Endodermal cell (in vitro differentiated cells): ENCODE measurements around the gene SSU72. TPM values are rescaled to one million over a fixed set of nuclear protein-coding genes. Genes with fewer than 3 reads are reported as not detected.
"Not testable (repeated sequence)": the region's sequence is repeated elsewhere in the genome, so short reads cannot be mapped to it uniquely, and the experiment has no call there.

Source experiments
- DNase-seq: peaks from one replicate; pipeline ENCODE4 v3.0.0-alpha.2; 2017
- H3K27ac ChIP-seq: 2 replicates; pipeline ENCODE4 v1.5.1; 2013; ENCODE audit warnings: mild to moderate bottlenecking, low read depth, low read length, moderate library complexity
- H3K27me3 ChIP-seq: 2 replicates; pipeline ENCODE4 v1.6.1; 2013; ENCODE audit warnings: mild to moderate bottlenecking, low read length, moderate library complexity; ENCODE audit not compliant: insufficient read depth, control insufficient read depth, poor library complexity, severe bottlenecking
- H3K36me3 ChIP-seq: 2 replicates; pipeline ENCODE4 v1.7.0; 2013; ENCODE audit warnings: mild to moderate bottlenecking, low read length, moderate library complexity; ENCODE audit not compliant: control insufficient read depth, insufficient read depth
- H3K4me1 ChIP-seq: one replicate; pipeline ENCODE4 v1.7.0; 2013; ENCODE audit warnings: low read length; ENCODE audit not compliant: control insufficient read depth, insufficient read depth
- H3K4me3 ChIP-seq: 2 replicates; pipeline ENCODE4 v1.5.1; 2013; ENCODE audit warnings: mild to moderate bottlenecking, low read length, moderate library complexity
- H3K9ac ChIP-seq: 2 replicates; pipeline ENCODE4 v1.6.1; 2013; ENCODE audit warnings: mild to moderate bottlenecking, low read length, moderate library complexity; ENCODE audit not compliant: poor library complexity, severe bottlenecking; ENCODE audit errors: extremely low read depth
- H3K9me3 ChIP-seq: 2 replicates; pipeline ENCODE4 v1.6.1; 2013; ENCODE audit warnings: mild to moderate bottlenecking, low read length, moderate library complexity; ENCODE audit not compliant: control insufficient read depth
- H3K27ac Mint-ChIP-seq: 2 replicates; pipeline ENCODE4 v1.8.0; 2020; ENCODE audit warnings: mixed read lengths
- H3K27me3 Mint-ChIP-seq: 2 replicates; pipeline ENCODE4 v1.8.0; 2021; ENCODE audit warnings: mild to moderate bottlenecking, mixed read lengths; ENCODE audit not compliant: insufficient read depth
- H3K36me3 Mint-ChIP-seq: 2 replicates; pipeline ENCODE4 v1.8.0; 2020; ENCODE audit warnings: low read depth, mixed read lengths
- H3K4me1 Mint-ChIP-seq: 2 replicates; pipeline ENCODE4 v1.8.0; 2020; ENCODE audit warnings: mixed read lengths
- H3K4me3 Mint-ChIP-seq: 2 replicates; pipeline ENCODE4 v1.8.0; 2020; ENCODE audit warnings: mild to moderate bottlenecking, moderate library complexity, mixed read lengths
- H3K9me3 Mint-ChIP-seq: 2 replicates; pipeline ENCODE4 v1.8.0; 2020; ENCODE audit warnings: mild to moderate bottlenecking, mixed read lengths
- CTCF ChIP-seq: fragments of 200-600 bp; sonication (generic); conservative IDR thresholded peaks from 2 replicates; pipeline ENCODE4 v1.5.0; 2021; ENCODE audit warnings: antibody characterized with exemption, mild to moderate bottlenecking
- WGBS, 2 experiments: methylation state at CpG; one replicate each; pipeline versions ENCODE4 v1.1.5 to v1.1.7; 2013; ENCODE audit warnings: missing lambda C conversion rate in 2 of 2, mixed read lengths in 1 of 2; ENCODE audit not compliant: insufficient coverage in 1 of 2, insufficient read length in 1 of 2; 5-methylcytosine and 5-hydroxymethylcytosine counted together
- total RNA-seq, 2 donors: library from RNA; stranded (reverse); fragmentation: NEBNext Ultra II Directional in 1 of 2; extraction: Animal tissue kit (Norgen Biotek cat#: 25700) in 1 of 2; gene quantifications; 2 replicates in 1 of 2; 3 replicates in 1 of 2; pipeline ENCODE4 v1.2.1, GENCODE V29; 2021

The SSU72 gene
- total RNA-seq, 2 donors from 2014 or later, result 133 to 138 TPM

- no peaks in the 10 kb centered on the region for H3K27me3 ChIP-seq
- no peaks in the 10 kb centered on the region for H3K9me3 Mint-ChIP-seq
- no peak overlapping the region for H3K9ac ChIP-seq
- H3K4me3 ChIP-seq, result no peak overlapping the region
- no peak overlapping the region for H3K27ac ChIP-seq
- no peaks in the 10 kb centered on the region for H3K27me3 Mint-ChIP-seq
- H3K36me3 ChIP-seq, result peaks cover 16% of the 10 kb centered on the region
- 95 to 96% methylated on average over 16 to 19 of the region's 19 CpGs for WGBS, 2 experiments
- no peaks in the 10 kb centered on the region for H3K4me1 Mint-ChIP-seq
- H3K9me3 ChIP-seq, result no peaks in the 10 kb centered on the region
- DNase-seq, result no peak
- no peaks in the 10 kb centered on the region for H3K4me1 ChIP-seq
- H3K36me3 Mint-ChIP-seq, result peaks cover 44% of the 10 kb centered on the region
- H3K27ac Mint-ChIP-seq, result no peak overlapping the region
- no peak for TF ChIP-seq CTCF
- H3K4me3 Mint-ChIP-seq, result no peak overlapping the region
Observed at GRCh38 chr1:1521331-1521730, 53.3 kb downstream of the SSU72 start.

GRCh38 chr1:1519805-1520505 is 54.7 kb downstream of the SSU72 start:
- WGBS, 2 experiments, result 96 to 99% methylated on average over 17 to 44 of the region's 51 CpGs
- H3K27ac Mint-ChIP-seq, H3K4me1 Mint-ChIP-seq, H3K27ac ChIP-seq, H3K4me1 ChIP-seq, H3K9ac ChIP-seq, H3K27me3 Mint-ChIP-seq, H3K9me3 ChIP-seq, H3K27me3 ChIP-seq, H3K4me3 ChIP-seq, H3K4me3 Mint-ChIP-seq, DNase-seq, H3K9me3 Mint-ChIP-seq: not testable (repeated sequence)
- H3K36me3 ChIP-seq, result peaks cover 23% of the 10 kb centered on the region
- H3K36me3 Mint-ChIP-seq, result peaks cover 46% of the 10 kb centered on the region

GRCh38 chr1:1518621-1519007 is 56.0 kb downstream of the SSU72 start:
- H3K36me3 ChIP-seq, result peaks cover 23% of the 10 kb centered on the region
- H3K27ac ChIP-seq, H3K4me3 ChIP-seq, H3K4me3 Mint-ChIP-seq, H3K27ac Mint-ChIP-seq, H3K4me1 ChIP-seq, H3K9me3 ChIP-seq, H3K9ac ChIP-seq, H3K27me3 Mint-ChIP-seq, DNase-seq, H3K4me1 Mint-ChIP-seq, H3K9me3 Mint-ChIP-seq, H3K27me3 ChIP-seq: not testable (repeated sequence)
- H3K36me3 Mint-ChIP-seq, result peaks cover 42% of the 10 kb centered on the region
- WGBS, 2 experiments, result 94 to 100% methylated on average over 4 to 14 of the region's 19 CpGs

- no peaks in the 10 kb centered on the region for H3K9me3 ChIP-seq
- no peak overlapping the region for H3K9ac ChIP-seq
- no peak overlapping the region for H3K27ac Mint-ChIP-seq
- H3K27ac ChIP-seq, result no peak overlapping the region
- H3K4me1 Mint-ChIP-seq, result no peaks in the 10 kb centered on the region
- H3K4me3 ChIP-seq, result no peak overlapping the region
- peaks cover 23% of the 10 kb centered on the region for H3K36me3 ChIP-seq
- no peaks in the 10 kb centered on the region for H3K4me1 ChIP-seq
- H3K9me3 Mint-ChIP-seq, result no peaks in the 10 kb centered on the region
- no peaks in the 10 kb centered on the region for H3K27me3 ChIP-seq
- peaks cover 42% of the 10 kb centered on the region for H3K36me3 Mint-ChIP-seq
- no peaks in the 10 kb centered on the region for H3K27me3 Mint-ChIP-seq
- no peak overlapping the region for H3K4me3 Mint-ChIP-seq
- no peak for TF ChIP-seq CTCF
- DNase-seq, result no peak
- 85 to 97% methylated on average over 4 to 20 of the region's 28 CpGs for WGBS, 2 experiments
Observed at GRCh38 chr1:1517973-1518620, 56.6 kb downstream of the SSU72 start.

GRCh38 chr1:1516923-1517322 is 57.7 kb downstream of the SSU72 start:
- peaks cover 37% of the 10 kb centered on the region for H3K36me3 Mint-ChIP-seq
- not testable (repeated sequence) for H3K4me3 Mint-ChIP-seq
- WGBS, 2 experiments, result 93 to 97% methylated on average over 5 to 12 of the region's 14 CpGs

More at GRCh38 chr1:1516923-1517322, 57.7 kb downstream of the SSU72 start:
- H3K9ac ChIP-seq, H3K4me1 ChIP-seq, DNase-seq, H3K9me3 Mint-ChIP-seq, H3K4me3 ChIP-seq, H3K9me3 ChIP-seq, H3K27me3 ChIP-seq, H3K27ac Mint-ChIP-seq, H3K4me1 Mint-ChIP-seq, H3K27me3 Mint-ChIP-seq, H3K27ac ChIP-seq: not testable (repeated sequence)
- H3K36me3 ChIP-seq, result peaks cover 23% of the 10 kb centered on the region
